ENCODE results near the gene LRCH4. TPM values are rescaled to one million over a fixed set of nuclear protein-coding genes. Genes with fewer than 3 reads are reported as not detected.

The LRCH4 gene
- total RNA-seq, 4 donors from 2014 or later, result 42.0 to 82.2 (median 63.7) TPM

DNA sequence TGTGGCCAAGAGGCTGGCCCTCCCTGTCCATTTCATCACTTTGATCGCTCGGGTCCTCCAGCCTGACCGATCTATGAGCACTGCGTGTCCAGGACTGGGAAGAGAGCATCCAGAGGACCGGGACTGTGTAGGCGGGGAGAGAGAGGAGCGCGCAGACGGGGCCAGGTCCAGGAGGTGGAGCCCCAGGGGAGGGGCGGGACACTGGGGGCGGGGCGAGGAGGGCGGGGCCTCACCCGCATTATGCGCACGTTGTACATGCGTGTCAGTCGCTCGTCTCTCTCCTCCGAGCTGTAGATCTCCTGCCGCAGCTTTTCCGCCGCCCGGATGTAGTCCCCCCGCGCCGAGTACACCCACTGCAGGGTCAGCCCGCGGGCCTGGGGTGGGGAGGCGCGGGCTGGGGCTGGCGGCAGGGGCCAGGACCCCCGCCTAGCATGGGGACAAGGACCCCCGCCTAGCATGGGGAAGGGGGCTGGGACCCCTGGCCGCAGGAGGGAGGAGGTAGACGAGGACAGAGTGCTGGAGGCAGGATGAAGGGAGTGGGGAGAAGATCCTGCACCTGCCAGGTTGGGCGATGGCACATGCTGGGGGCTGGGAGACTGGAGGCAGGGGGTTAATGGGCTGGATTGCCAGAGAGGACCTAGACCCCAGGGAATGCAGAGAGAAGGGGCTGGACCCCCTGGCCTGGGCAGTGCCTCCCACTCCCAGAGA is 40.8 kb upstream of the LRCH4 start:
- intact Hi-C loops (cut with DNase I; ENCODE audit: low total_unique reads), result no loop called here
- 5 to 7% methylated on average over 25 to 31 of the region's 37 CpGs for WGBS, 2 donors
- no peak for TF ChIP-seq POLR2A (IDR thresholded peaks at IDR 0.05)
- TF ChIP-seq, protein P1, sequence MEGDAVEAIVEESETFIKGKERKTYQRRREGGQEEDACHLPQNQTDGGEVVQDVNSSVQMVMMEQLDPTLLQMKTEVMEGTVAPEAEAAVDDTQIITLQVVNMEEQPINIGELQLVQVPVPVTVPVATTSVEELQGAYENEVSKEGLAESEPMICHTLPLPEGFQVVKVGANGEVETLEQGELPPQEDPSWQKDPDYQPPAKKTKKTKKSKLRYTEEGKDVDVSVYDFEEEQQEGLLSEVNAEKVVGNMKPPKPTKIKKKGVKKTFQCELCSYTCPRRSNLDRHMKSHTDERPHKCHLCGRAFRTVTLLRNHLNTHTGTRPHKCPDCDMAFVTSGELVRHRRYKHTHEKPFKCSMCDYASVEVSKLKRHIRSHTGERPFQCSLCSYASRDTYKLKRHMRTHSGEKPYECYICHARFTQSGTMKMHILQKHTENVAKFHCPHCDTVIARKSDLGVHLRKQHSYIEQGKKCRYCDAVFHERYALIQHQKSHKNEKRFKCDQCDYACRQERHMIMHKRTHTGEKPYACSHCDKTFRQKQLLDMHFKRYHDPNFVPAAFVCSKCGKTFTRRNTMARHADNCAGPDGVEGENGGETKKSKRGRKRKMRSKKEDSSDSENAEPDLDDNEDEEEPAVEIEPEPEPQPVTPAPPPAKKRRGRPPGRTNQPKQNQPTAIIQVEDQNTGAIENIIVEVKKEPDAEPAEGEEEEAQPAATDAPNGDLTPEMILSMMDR (IDR thresholded peaks at IDR 0.05), result no peak
- no peak overlapping the region for H3K4me3 ChIP-seq (ENCODE audit: low read depth, poor library complexity, severe bottlenecking)
- DNase-seq (ENCODE audit: low spot score in 2 of 2), result peak; percentile 78 to 95

DNA sequence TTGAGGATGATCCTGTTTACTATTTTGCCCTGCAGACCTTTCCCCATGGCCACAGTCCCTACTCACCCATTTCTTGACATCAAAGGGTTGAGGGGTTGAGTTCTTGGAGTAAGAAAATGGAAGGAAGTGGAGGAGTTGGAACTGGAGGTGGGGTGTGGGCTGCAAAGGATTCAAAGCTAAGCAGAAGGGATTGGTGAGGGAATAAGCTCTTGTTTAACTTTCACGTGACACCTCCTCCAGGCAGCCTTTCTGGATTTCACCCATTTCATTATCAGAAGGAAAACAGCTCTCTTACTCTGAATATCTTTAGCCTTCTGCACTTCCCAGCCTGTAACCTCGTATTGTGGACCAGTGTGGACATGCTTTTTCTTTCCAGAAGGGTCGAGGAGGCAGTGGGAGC is 40.1 kb upstream of the LRCH4 start:
- H3K4me3 ChIP-seq (ENCODE audit: low read depth, poor library complexity, severe bottlenecking), result no peak overlapping the region

DNA sequence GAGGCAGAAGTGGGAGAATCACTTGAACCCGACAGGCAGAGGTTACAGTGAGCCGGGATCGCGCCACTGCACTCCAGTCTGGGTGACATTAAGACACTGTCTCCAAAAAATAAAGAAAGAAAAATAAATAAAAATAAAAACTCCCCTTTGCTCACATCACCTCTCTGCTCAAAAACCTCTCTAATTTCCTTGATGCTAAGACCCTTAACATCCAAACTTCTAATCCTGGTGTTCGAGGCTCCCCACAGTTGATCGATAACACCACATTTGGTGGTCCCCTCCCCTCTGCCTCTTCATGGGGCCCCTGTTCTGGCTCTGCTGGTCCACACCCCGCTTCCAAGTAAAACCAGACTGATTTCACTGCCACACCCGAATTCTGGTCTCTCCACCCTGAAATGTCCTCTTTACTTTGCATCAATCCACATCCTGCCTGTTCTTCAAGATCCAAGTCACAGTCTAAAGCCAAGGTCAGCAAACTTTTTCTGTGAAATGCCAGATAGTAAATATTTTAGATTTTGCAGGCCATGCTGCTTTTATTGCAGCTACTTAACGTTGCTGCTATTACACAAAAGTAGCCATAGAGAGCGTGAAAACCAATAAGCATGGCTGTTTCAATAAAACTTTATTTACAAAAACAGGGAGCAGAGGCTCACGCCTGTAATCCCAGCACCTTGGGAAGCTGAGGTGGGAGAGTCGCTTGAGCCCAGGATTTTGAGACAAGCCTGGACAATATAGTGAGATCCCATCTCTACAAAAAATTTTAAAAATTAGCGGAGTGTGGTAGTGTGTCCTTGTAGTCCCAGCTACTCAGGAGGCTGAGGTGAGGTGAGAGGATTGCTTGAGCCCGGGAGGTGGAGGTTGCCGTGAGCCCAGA is 38.3 kb upstream of the LRCH4 start:
- TF ChIP-seq POLR2A (IDR thresholded peaks at IDR 0.05), result no peak
- TF ChIP-seq, protein P1 (IDR thresholded peaks at IDR 0.05), result no peak
- intact Hi-C loops (cut with DNase I; ENCODE audit: low total_unique reads), result no loop called here
- 78 to 83% methylated on average over 15 of the region's 15 CpGs for WGBS, 2 donors
- DNase-seq (ENCODE audit: low spot score in 2 of 2), result no peak
- no peak overlapping the region for H3K4me3 ChIP-seq (ENCODE audit: low read depth, poor library complexity, severe bottlenecking)

More for the DNA sequence above, 40.1 kb upstream of the LRCH4 start:
- 16 to 22% methylated on average over 3 of the region's 3 CpGs for WGBS, 2 donors
- no peak for TF ChIP-seq POLR2A (IDR thresholded peaks at IDR 0.05)
- intact Hi-C loops (cut with DNase I; ENCODE audit: low total_unique reads), result no loop called here
- no peak for DNase-seq (ENCODE audit: low spot score in 2 of 2)

DNA sequence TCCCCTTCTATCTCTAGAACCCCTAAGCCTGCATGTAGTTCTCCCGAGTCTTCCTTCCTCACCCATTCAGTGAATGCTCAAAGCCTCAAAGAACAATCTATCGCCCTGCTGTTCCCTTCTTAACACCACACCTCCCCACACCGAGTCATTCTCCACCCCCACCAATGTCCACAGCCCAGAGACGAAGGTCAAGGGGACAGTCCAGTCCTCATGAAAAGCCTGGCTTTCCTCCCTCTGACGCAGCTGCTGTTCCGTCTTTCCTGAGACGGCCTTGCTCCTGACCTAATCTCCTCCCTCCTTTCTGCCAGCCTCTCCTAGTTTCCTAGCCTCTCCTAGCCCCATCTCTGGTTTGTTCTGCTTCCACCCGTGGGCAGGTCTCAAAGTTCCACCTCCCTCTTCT is 35.6 kb upstream of the LRCH4 start:
- WGBS, 2 donors, result 85 to 88% methylated on average over 8 of the region's 8 CpGs

DNA sequence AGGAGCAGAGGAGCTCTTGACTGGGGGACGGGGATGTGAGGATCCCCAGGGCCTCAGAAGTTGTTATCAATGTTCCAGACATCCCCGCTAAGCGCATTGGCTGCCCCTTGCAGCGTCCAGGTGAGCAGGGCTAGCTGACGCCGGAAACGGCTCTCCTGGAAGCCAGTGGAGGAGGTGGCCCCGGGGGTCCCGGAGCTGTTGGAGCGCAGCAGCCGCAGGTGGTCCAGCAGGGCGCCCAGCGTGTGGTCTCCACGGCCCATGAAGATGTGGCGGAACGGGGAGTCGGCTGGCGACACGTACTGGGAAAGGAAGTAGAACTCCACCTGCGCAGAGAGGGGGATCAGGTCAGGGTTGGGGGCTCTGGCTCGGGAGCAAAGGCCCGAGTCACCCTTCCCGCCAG is 34.9 kb upstream of the LRCH4 start:
- TF ChIP-seq POLR2A (IDR thresholded peaks at IDR 0.05), result no peak
- TF ChIP-seq, protein P1 (IDR thresholded peaks at IDR 0.05), result no peak
- no peak for DNase-seq (ENCODE audit: low spot score in 2 of 2)
- intact Hi-C loops (cut with DNase I; ENCODE audit: low total_unique reads), result no loop called here
- no peak overlapping the region for H3K4me3 ChIP-seq (ENCODE audit: low read depth, poor library complexity, severe bottlenecking)
- WGBS, 2 donors, result 96% methylated on average over 23 of the region's 23 CpGs

More for the DNA sequence above, 35.6 kb upstream of the LRCH4 start:
- no peak overlapping the region for H3K4me3 ChIP-seq (ENCODE audit: low read depth, poor library complexity, severe bottlenecking)
- intact Hi-C loops (cut with DNase I; ENCODE audit: low total_unique reads), result no loop called here
- no peak for DNase-seq (ENCODE audit: low spot score in 2 of 2)
- TF ChIP-seq, protein P1 (IDR thresholded peaks at IDR 0.05), result no peak
- no peak for TF ChIP-seq POLR2A (IDR thresholded peaks at IDR 0.05)

DNA sequence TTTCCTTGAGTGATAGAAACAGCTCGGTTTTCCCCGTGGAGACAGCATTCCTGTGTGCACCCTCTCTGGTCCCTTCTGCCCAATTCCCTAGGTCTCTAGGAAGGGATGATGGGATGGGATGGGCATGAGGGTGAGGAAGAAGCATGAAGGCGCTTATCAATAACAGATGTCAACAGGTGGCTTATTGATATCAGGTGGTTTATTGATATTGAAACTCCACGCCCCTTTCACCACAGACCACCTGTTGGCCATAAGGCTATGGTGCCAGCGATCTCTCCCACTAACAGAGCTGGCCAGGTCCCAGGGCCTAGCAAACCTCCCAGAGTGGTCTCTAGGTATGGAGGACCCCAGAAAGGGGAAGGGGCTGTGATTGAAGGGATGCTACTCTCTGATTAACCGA is 34.3 kb upstream of the LRCH4 start:
- TF ChIP-seq POLR2A (IDR thresholded peaks at IDR 0.05), result no peak
- TF ChIP-seq, protein P1 (IDR thresholded peaks at IDR 0.05), result no peak
- no peak overlapping the region for H3K4me3 ChIP-seq (ENCODE audit: low read depth, poor library complexity, severe bottlenecking)
- DNase-seq (ENCODE audit: low spot score in 2 of 2), result no peak
- intact Hi-C loops (cut with DNase I; ENCODE audit: low total_unique reads), result no loop called here
- WGBS, 2 donors, result 90 to 96% methylated on average over 6 of the region's 6 CpGs

Measured in lower leg skin (tissue), 4 donors.